Glomerular visceral epithelial cell (primary cell): ENCODE results near the gene PDE1A.

Source experiments
- DNase-seq: peaks from one replicate; pipeline ENCODE4 v3.0.0-alpha.2; 2016; ENCODE audit errors: extremely low spot score

The PDE1A gene

DNA sequence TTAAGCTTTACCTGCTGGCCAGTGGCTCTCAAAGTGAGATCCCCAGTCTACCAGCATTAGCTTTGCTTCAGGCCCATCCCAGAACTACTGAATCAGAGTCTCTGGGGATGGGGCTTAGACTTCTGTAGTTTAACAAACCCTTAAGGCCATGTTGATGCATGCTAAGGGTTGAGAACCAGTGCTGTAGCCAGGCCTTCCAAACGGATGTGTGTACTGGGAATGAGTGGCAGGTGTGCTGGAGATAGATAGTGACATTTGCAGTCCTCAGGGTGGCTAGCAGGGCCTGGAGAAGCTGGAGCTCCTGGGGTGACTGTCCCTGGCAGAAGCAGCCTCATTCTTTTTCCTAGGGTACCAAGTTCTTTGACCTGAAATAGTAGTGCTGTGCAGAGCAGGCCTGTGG, 292.6 kb downstream of the PDE1A start:
- no peak for DNase-seq

DNA sequence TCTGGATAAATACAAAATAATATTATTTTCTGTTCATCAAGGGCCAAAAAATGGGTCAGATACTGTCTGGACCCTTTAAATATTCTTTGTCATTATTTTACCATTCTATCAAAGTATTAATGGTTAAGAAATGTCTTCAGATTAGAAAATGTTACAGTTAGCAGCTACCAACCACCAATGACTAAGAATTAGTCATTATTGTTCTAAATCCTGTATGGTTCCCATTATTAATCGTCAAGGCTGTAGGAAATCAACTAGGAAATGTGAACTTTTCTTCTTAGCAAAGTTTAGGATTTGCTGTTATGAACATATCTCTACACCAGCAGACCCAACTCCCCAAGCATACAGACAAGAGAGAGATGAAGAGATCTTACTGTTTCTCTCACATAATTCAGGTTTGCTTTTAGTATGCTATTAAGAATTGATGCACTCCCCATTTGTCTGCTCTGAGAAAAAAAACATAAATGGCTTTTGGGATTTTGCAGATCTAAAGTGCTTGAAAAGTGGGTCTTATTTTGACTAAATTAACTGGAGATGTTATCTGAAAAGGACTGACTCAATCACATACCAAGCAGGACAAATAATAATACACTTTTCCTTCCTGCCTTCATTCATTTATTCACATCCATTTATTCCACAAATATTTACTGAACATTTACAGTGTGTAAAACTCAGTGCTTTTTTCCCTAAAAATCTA, 293.5 kb downstream of the PDE1A start:
- no peak for DNase-seq

DNA sequence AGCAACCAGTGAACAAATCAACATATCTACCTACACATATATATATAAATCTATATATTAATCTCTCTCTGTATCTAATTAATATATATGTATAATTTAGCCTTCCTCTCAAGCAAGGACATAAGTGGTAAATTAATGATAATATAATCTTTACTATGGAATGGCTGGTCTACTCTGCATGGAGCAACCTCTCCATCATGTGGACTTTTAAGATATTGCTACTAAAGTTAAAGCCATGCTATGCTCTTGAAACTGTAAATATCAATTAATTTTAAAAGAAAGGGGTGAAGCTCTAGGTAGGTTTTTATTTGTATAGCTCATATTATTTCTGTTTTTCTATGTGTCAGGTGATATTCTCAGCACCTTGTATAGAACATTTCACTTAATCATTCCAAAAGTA, 294.2 kb downstream of the PDE1A start:
- no peak for DNase-seq

DNA sequence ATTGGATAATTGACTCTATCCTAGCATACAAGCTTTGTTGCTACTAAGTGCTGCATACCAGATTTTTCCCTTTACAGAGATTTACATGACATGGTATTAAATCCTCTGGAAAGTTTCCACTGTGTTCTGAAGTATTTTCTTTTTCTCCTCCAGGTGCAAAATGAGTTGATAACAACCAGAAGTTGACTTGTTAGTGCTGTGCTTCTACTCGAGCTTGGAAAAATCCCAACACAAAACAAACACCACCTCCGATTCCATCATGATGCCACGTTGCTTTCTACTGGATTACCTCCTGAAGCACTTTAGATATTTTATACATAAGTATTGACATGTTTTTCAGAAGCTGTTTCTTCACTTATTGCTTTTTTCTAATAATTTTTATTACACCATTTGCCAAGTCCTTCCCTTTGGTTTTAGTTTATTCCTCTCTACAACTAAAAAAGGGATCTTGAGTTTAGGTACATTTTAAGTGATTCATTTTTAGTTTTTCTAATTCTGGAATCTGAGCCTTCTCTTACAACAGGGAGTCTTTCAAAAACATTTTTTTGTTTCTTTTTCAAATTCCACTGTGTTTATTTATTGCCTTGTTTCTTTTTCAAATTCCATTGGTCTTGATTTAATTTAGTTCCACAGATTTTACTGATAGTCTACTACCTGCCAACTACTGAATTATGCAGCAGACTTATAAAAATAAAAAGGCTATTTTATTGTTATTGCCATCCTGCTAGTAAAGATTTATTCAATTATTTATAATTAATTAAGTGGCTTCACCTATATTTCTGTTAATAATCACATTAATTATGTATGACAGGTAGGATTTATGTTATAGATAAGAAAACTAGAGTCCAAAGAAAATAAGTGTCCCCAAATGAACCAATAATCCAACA, 297.8 kb downstream of the PDE1A start:
- DNase-seq = no peak

DNA sequence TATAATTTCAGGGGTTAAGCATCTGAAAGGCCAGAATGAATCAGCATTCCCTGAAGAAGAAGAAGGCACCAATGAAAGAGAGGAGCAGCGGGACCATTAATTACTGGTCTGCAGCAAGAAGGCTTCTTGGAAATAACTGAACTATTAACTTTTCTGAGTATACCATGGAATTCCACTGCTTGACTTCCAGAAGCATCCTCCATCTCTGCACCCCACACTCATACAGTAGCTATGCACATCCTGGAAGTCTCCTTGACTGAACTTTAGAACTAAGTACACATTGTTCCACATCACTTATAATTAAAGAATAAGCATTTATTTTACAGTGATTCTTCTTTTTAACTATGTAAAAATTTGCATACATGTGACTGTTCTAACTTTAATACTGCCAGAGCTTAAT, 309.6 kb downstream of the PDE1A start:
- DNase-seq = peak; percentile 42

DNA sequence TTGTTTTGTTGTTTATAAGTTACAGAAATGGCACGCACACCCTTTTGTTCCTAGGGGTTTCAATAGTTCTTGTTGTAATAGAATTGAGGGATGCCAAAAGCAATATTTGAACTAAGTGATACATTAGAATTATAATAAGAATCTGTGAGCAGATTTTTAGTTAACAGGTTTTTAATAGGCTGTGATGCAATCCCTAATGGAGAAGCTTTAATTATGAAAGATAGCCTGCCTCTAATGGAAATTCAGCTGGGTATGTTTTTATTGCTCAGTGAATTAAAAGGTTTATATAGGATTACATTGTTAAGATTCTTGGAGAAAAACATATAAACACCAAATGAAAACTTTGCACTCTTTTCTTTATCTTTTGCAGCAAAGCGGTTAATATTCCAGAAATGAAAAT, 310.1 kb downstream of the PDE1A start:
- DNase-seq = no peak

DNA sequence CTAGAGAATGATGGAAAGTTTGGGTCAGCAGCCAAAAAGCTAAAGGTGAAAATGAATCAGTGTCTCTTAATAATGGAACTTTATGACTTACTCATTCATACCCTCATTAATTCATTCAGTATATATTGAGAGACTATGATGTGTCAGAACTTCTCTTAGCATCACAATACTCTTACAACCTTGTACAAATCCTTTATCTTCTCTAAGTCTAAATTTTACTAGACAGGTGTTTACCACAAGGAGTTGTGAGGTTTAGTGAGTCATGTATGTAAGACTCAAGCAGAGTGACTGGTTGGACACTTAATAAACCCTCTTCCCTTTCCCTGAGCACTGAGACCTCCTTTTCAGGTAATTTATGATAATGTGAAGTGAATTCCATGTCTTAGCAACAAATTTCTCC, 311.6 kb downstream of the PDE1A start:
- DNase-seq = no peak

DNA sequence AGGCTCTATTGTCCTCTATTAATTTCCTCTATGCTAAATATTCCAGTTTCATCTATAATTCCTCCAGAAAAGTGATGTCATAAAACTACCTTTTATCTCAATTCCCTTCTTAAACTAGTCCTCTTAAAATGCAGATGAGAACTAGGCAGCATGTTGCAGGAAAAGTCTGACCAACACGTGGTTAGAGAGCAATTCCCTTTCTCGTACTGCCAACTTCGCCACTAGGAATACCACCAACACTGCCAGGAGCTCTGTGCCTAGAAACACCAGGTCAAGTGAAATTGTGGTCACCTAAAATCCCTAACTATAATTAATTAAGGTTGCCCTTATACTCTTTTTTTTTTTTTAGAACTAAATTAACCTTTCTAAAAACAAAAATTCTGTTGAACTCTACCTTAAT, 313.5 kb downstream of the PDE1A start:
- DNase-seq = no peak

DNA sequence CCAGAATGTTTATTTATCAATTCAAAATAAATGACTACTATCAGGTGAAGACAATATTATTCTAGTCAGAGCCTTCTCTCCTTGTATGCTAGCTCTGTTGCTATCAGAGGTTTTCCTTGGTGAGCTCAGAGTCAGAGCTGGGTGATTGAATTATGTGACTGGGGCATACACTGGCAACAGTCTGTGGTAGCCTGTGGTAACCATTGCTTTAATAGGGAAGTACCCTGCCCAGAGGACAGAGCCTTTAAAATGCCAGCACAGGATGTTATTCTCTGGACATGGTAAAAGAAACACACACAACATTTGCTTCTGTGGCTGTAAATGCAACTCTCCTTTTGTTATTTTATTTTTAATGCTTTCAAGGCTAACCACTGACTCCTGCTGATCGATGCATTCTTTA, 316.5 kb downstream of the PDE1A start:
- no peak for DNase-seq

DNA sequence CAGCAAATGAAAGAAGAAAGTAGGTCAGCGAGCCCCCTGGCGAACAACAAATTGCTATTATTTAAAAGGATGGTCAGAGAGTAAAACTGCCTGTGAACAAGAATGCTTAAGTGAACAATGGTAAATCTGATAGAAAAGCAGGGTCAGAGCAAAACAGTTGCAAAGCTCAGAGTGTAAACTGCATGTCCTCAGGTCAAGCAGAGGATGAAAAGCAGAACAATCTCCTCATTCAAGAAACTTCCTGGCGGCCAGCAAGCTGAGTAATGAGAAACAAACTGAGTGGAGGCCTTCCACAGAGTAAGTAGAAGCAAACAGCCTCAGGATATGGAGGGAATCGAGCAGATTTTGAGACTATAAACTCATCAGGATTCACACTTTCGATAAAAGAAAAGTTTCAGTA, 323.3 kb downstream of the PDE1A start:
- no peak for DNase-seq

DNA sequence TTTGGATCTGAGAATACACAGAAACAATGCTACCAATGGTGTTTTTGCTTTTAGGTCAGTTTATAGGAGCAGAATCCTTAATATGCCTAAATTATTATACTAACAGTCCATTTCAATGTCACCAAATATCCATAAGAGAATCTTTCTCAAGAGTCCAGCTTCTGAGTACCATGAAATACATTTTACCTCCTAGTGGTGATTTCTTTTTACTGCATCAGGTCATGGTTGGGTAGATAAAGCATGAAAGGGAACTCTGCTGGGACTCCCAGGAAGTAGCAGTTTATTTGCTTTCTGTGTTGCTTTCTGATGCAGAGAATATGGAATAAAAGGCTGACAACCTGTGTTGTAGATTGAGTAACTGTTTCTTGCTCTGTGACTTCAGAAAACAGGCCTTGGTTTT, 325.6 kb downstream of the PDE1A start:
- no peak for DNase-seq

DNA sequence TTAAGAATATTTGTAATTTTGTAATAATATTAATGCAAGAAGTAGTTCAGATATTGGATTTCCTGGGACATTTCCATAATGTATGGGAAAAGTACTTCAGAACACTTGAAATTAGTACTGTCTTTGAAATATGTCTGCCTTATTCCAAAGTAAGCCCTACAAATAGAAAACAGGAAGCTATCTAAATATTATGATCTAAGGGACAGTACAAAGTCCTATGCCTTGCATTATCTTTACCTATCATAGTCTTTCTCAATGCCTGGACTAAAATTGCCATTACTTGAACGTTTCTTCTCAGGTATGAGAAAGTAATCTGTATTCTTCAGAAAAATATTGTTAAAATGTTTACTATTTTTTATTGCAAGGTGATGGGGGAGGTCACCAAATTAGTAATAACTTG, 328.2 kb downstream of the PDE1A start:
- DNase-seq = no peak

DNA sequence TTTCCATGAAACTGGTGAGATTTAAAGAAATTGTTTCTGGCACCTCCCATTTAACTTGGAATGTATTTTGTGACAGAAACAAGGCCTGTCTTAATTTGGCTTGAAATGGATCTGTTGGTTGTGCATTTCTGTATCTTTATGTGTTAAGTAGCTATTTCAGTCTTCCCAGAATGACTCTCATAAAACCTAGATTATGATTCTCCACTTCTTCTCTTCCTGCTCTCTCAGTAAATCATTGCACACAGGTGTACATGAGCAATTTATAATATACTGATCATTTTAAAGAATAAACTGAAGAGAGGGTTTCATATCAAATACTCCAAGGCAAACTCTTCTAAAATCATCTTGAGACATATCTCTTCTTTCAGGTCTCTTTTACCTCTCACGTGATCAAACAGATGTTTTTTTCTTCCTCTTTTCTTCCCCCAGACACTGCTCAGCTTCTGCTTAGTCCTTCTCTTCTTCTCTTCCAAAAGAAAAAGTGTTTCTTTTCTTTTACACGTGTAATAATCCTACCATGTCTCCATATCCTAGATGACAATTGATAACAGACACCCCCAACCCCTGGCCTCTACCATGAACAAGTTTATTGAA, 329.2 kb downstream of the PDE1A start:
- no peak for DNase-seq

DNA sequence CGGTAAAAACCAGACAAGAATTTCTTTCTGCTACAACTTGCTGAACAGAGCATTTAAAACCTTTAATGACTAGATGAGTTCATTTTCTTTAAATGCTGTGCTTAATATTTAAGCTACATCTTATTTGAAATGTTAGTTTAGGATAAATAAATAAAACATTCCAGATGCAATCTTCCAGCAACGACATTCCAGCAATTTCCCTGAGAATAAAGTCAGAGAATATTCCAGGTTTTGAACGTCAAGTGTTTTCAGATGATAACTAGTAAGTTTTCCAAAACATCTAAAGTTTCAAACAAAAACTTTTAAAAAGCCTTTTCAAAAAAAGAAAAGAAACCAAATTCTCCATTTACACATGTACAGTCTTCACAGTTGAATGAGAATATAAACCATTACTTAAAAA, 336.4 kb downstream of the PDE1A start:
- DNase-seq = no peak
